AG09319 (cell line): ENCODE data around the gene UBL4B.
"Not testable (repeated sequence)": the region's sequence is repeated elsewhere in the genome, so short reads cannot be mapped to it uniquely, and the experiment has no call there.

Experiments
- DNase-seq: peaks from one replicate; pipeline ENCODE4 v3.0.0-alpha.2; 2010; ENCODE audit warnings: low read depth; ENCODE audit errors: extremely low read depth
- TF ChIP-seq, protein P1 (sequence below): IDR thresholded peaks from 2 replicates; pipeline ENCODE4 v1.5.1; 2011; ENCODE audit warnings: low read depth, mild to moderate bottlenecking, inconsistent platforms, low read length, moderate library complexity

UBL4B gene

DNA sequence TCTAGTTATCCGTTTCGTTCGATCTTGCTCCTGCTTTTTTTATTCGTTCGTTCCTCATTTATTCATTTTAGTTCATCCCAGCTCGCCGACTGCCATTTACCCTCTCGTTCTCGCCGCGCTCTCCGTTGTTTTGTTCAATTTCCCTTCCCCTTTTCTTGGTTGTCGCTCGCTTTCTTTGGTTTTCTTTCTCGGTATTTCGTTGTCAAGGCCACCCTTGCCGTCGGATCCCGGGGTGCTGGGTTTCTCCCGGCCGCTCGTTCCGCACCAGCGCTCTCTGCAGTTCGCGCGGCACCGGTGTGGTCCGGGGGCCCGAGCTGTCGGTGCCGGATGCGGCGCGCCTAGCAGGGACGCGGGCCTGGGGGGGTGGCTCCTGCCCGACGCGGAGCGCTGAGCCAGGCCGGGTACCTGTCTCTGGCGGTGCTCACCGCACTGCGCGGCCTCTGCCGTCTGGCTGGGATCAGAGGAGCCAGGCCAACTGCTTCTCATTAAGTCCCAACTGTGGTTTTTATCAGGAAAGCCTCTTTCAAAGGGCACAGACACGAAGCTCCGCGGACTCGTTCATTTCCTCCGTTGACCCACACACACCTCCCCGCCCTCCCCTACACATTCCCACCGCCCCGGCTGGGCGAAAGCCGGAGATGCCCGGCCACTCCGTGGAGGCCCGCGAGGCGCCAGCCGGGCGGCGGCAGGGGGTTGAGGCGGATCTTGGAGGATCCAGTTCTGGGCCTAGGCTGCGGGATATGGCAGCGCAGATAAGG is 43.4 kb upstream of the UBL4B start:
- no peak for DNase-seq

DNA sequence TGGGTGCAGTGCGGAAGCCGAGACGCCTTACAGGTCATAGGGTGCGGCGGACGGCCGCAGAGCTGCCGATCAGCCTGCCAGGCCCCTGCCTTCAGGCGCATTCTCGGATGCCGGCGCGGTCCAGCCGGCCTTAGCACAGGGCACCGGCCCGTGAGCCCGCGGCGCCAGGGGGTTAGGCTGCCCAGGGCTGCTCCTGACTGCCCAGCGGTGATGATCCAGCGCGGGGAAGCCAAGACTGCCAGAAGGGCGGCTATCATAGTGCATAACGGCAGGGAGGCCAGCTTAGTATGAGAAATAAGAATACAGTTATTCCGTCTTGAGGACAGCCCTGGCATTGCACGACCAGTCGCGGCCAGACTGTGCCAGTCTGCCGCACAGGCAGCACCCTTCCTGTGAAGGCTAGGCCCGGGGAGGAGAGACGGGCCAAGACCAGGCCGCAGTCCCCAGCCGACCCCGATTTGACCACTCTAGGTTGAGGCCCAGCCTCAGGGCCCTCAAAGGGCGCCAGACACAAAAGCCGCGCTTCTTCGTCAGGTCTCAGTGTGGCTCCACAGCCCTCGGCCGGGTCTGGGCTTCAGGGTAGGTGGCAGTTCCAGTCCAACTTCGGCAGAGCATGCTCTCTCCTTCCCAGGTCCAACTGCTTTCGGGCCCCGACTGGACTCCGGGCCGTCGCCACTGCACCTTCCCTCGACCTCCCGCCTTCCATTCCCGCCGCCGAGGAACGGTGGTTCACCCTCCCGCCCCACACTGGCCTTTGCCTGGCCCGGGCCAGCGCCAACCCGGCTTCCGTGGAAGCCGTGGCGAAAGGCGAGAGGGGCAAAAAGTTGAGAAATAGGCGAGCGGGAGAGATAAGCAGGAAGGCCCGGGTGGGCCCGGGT is 42.6 kb upstream of the UBL4B start:
- no peak for DNase-seq
- TF ChIP-seq, protein P1, sequence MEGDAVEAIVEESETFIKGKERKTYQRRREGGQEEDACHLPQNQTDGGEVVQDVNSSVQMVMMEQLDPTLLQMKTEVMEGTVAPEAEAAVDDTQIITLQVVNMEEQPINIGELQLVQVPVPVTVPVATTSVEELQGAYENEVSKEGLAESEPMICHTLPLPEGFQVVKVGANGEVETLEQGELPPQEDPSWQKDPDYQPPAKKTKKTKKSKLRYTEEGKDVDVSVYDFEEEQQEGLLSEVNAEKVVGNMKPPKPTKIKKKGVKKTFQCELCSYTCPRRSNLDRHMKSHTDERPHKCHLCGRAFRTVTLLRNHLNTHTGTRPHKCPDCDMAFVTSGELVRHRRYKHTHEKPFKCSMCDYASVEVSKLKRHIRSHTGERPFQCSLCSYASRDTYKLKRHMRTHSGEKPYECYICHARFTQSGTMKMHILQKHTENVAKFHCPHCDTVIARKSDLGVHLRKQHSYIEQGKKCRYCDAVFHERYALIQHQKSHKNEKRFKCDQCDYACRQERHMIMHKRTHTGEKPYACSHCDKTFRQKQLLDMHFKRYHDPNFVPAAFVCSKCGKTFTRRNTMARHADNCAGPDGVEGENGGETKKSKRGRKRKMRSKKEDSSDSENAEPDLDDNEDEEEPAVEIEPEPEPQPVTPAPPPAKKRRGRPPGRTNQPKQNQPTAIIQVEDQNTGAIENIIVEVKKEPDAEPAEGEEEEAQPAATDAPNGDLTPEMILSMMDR = no peak

More for the DNA sequence above, 43.4 kb upstream of the UBL4B start:
- TF ChIP-seq, protein P1 = no peak

DNA sequence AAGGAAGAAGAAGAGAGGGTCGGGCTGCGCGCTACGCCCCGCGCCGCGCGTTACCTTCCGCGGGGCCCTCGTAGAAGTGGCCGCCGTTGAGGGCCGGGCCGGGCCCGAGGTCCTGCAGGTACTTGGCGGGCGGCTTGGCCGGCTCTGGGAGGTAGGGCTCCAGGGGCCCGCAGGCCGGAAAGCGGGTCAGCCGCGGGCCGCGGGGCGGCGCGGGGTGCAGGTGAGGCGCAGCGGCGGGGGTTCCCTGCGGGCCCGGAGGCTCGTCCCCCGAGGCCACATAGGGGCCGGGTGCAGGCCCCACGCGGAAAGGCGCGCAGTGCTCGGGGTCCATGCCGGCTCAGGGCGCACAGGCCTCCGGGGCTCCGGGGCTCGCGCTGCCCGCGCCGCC is 42.0 kb upstream of the UBL4B start:
- DNase-seq = no peak

DNA sequence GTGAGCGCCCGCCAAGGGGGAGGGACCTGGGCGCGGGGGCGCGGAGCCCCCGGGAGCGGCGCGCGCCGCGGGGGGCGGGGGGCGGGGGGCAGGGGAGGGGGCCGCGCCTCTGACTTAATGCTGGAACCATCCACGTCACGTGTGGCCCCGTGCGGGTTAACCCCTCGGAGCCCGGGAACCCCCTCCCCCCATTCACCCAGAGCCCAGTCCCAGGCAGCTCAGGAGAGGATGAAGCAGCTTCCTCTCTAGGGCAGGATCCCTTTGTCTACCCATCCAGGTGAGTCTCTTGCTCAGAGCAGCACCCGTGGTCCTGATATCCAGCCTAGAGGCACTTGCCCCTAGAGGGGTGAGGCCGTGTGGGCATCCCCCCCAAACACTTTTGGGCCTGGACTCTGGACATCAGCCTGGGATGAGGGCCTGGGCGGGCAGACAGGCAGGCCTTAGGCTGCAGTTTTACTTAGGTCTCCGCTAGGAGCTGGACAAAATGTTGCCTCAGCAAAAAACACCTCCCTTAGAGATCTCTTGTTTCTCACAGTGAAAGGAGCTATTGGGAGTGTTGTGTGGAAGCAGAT is 41.5 kb upstream of the UBL4B start, which contains the start of gene ALX3:
ALX3 (minus strand) TSS at position 2 of the 572 bp plus-strand sequence. CDS start 60 bp downstream, outside the sequence.
- no peak for DNase-seq
- TF ChIP-seq, protein P1 = no peak

More for the DNA sequence above, 42.0 kb upstream of the UBL4B start:
- TF ChIP-seq, protein P1 = no peak

DNA sequence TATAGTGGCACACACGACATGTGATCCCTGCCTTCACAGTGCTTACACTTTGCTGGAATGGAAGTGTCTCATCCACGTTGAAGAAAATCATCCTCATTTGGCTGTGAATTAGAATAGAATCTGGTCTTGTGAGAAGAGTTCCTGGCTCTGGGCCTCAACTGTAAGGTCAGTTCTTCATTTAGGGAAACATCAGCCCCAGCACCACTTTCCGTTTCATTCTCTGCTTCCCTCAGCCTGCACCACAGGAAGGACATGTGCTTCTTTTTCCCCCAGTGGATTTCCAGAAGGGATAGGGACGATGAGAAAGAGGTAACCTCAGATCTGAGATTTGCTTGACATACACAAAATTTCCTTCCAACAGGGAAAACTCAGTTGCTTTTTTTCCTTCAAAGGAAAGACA is 38.1 kb upstream of the UBL4B start:
- TF ChIP-seq, protein P1 = no peak

DNA sequence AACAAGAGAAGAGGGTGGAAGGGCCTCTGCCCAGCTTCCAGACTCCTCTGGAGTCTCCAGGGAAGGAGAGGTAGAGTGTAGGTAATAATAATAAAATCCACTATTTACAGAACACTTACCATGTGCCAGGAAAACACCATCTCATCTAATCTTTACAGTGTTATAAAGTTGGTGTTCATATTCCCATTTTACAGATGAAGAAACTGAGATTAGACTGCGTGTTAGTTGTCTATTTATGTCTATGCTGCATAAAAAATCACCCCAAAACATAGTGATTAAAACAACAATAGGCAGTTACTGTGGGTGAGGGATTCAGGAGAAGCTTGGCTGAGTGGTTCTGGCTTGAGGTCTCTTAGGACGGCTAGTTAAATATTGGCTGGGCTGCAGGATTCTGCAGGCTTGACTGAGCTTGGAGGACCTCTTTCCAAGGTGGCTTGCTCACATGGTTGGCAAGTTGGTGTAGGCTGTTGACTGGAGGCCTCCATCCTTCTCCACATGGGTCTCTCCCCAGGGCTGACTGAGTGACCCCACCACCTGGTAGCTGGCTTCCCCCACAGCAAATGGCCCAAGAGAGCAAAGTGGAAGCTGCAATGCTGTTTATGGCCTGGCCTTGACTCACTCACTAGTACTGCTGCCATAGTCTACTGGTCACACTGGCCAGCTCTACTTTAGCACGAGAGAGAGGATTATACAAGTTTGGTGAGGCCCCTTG is 35.3 kb upstream of the UBL4B start:
- TF ChIP-seq, protein P1 = no peak
- DNase-seq = no peak

More for the DNA sequence above, 38.1 kb upstream of the UBL4B start:
- no peak for DNase-seq

DNA sequence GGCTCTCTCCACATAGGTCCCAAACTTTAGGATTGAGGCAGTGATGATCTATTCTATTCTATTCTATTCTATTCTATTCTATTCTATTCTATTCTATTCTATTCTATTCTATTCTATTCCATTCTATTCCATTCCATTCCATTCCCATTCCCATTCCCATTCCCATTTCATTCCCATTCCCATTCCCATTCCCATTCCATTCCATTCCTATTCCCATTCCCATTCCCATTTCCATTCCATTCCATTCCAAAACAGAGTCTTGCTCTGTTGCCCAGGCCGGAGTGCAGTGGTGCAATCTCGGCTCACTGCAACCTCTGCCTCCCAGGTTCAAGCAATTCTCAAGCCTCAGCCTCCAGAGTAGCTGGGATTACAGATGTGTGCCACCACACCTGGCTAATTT is 32.2 kb upstream of the UBL4B start:
- DNase-seq = not testable (repeated sequence)
